HL-60 (cell line): Measurements from ENCODE around the gene SMARCA2.

Experiments used
- DNase-seq, 2 experiments: peaks; one replicate each; pipeline ENCODE4 v3.0.0-alpha.2; 2010 to 2020; ENCODE audit warnings: low read depth in 1 of 2, low spot score in 1 of 2
- H3K27ac ChIP-seq: fragments of 250-450 bp; sonication (Bioruptor Pico); replicated peaks from 2 replicates; pipeline ENCODE4 v1.5.1; 2020; ENCODE audit warnings: mild to moderate bottlenecking, moderate library complexity
- H3K27me3 ChIP-seq: fragments of 250-450 bp; sonication (Bioruptor Pico); 2 replicates; pipeline ENCODE4 v1.5.1; 2021; ENCODE audit warnings: mild to moderate bottlenecking, moderate library complexity; ENCODE audit not compliant: insufficient read depth, poor library complexity, severe bottlenecking
- H3K4me3 ChIP-seq: replicated peaks from 2 replicates; pipeline ENCODE4 v1.5.1; 2011; ENCODE audit warnings: mild to moderate bottlenecking, control low read depth, low read length; ENCODE audit not compliant: insufficient read depth
- CTCF ChIP-seq: IDR thresholded peaks from one replicate; pipeline ENCODE4 v1.5.1; 2011; ENCODE audit warnings: low read length, control low read depth, inconsistent platforms; ENCODE audit not compliant: insufficient read depth
- GABPA ChIP-seq: IDR thresholded peaks from 2 replicates; pipeline ENCODE4 v1.6.1; 2012; ENCODE audit warnings: low read depth
- POLR2AphosphoS5 ChIP-seq: IDR thresholded peaks from 2 replicates; pipeline ENCODE4 v1.6.1; 2012; ENCODE audit warnings: low read depth
- REST ChIP-seq: IDR thresholded peaks from 2 replicates; pipeline ENCODE4 v1.6.1; 2012; ENCODE audit warnings: low read depth; ENCODE audit not compliant: insufficient replicate concordance
- SPI1 ChIP-seq: IDR thresholded peaks from 2 replicates; pipeline ENCODE4 v1.6.1; 2012; ENCODE audit warnings: low read depth, mild to moderate bottlenecking, borderline replicate concordance

SMARCA2 gene

GRCh38 chr9:2173861-2174260 is 158.7 kb downstream of the SMARCA2 start:
- no peak overlapping the region for H3K4me3 ChIP-seq
- no peaks in the 10 kb centered on the region for H3K27me3 ChIP-seq
- DNase-seq = no peak
- TF ChIP-seq GABPA (no peak), REST (no peak), POLR2AphosphoS5 (no peak), CTCF (no peak), SPI1 (no peak)
- no peak overlapping the region for H3K27ac ChIP-seq

DNA sequence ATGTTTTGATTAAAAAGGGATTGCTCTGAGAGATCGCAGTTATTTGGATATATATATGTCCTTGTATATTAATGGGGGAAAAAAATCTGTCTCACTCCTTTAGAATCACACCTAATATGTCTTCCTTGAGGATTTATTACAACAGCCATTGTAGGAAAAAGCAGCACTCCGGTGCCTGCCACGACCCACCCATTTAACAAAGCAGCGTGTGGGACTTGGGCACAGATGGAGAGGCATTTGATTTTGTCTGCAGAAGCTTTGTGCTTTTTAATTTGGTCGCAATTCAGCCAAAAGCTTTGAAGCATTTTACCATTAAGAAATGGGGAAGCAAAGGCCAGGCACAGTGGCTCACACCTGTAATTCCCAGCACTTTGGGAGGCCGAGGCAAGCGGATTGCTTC is 159.2 kb downstream of the SMARCA2 start:
- DNase-seq = no peak
- Histone ChIP-seq H3K27ac (no peak overlapping the region), H3K27me3 (no peaks in the 10 kb centered on the region), H3K4me3 (no peak overlapping the region)
- no peak for TF ChIP-seq CTCF
- no peak for TF ChIP-seq REST
- no peak for TF ChIP-seq POLR2AphosphoS5
- no peak for TF ChIP-seq GABPA
- no peak for TF ChIP-seq SPI1

GRCh38 chr9:2174911-2175310 is 159.8 kb downstream of the SMARCA2 start:
- Histone ChIP-seq H3K27ac (no peak overlapping the region), H3K4me3 (no peak overlapping the region)
- TF ChIP-seq POLR2AphosphoS5 (no peak), SPI1 (no peak), REST (no peak)

GRCh38 chr9:2177121-2177520 is 162.0 kb downstream of the SMARCA2 start:
- no peak overlapping the region for H3K4me3 ChIP-seq
- no peak for DNase-seq
- TF ChIP-seq POLR2AphosphoS5 = no peak
- no peak for TF ChIP-seq REST
- TF ChIP-seq SPI1 = no peak
- TF ChIP-seq GABPA = no peak
- TF ChIP-seq CTCF = no peak
- no peak overlapping the region for H3K27ac ChIP-seq
- H3K27me3 ChIP-seq = no peaks in the 10 kb centered on the region

More at GRCh38 chr9:2174911-2175310, 159.8 kb downstream of the SMARCA2 start:
- no peaks in the 10 kb centered on the region for H3K27me3 ChIP-seq
- DNase-seq = no peak
